HG03103 (cell line): ENCODE measurements around the gene KIAA2012.

Source experiments
- ATAC-seq: cut with Tn5 transposase; IDR thresholded peaks from one replicate; pipeline ENCODE4 v1.9.1; 2021; ENCODE audit warnings: low read depth; ENCODE audit not compliant: unreplicated experiment

The KIAA2012 gene

DNA sequence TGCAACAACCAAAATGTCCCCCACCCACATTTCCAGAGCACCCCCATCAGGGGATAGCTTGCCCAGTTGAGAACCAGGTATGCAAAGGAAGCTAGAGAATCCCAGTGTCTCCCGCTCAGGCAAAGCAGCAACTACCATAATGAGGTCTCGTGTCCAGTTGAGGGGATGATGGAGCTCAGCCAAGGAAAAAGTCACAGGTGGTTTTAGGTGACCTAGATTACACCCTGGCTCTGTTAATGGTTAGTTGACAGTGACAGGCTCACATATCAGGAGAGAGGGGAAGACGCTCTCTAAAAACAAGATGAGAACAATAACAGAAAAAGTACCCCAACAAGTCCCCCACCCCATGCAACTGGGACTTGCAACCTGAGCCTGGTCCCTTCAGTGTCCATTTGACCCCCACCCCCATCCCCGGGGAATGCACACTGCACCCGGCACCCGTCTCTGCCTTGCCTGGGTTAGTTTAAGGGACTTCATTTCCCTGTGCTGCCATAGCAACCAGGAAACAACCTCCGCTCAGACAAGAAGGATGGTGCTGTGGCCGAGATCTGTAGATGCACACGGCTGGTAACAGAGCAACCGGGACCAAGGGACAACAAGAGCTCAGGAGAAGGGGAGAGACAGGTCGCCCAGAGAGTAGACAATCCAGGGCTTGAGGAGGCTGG is at the start of gene KIAA2012:
Gene KIAA2012 (plus strand): TSS at position 519 of the 665 bp plus-strand sequence. CDS start 373 bp downstream, outside the sequence.
- ATAC-seq: no peak

DNA sequence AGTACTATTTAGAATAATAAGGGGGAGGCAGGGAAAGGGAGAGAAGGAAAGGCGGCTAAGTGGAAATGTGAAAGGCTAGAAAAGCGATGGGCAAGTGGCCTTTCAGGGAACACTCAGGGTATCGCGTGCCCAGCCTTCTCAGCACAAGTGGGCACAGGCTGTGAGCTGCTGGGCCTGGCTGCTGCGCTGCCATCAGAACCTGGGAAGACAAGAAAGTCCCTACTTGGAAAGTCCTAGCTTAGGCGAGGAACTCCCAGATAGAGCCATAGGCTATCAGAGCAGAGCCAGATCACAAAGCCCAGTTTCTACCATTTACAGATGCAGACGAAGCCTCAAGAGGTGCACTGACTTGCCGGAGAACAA is 49.2 kb upstream of the KIAA2012 start:
- ATAC-seq: no peak

DNA sequence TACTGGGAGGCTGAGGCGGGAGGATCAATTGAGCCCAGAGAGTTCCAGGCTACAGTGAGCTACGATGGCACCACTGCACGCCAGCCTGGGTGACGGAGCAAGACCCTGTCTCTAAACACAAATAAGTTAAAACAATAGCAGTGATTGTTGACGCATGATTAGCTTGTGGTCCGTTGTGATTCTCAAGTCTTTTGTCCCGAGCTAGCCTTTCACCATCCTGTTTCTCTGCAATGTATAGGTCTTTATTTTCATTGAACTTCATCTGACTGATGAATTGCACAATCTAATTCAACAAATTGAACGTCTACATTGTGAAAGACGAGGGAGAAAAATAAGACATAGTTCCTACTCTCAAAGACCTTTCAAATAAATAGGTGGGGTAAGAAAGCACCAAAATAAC is 48.2 kb upstream of the KIAA2012 start:
- no peak for ATAC-seq

DNA sequence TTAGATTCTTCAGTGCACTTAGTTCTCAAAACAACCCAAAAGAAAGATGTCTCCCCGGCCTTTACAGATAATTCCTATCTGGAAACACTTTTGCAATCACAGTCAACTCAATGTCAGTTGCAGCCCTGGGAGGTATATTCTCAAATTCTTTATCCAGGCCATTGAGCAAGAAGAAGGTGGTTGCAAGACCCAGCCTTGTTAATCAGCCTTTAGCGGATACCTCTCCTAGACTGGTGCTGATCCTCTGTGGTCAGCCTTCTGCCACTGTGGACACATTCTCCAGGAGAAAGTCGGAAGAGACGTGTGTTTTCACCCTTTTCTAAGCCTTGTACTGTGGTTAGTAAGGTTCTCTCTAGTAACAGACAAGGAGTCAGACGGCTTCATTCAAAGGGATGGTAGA is 47.2 kb upstream of the KIAA2012 start:
- ATAC-seq: no peak

DNA sequence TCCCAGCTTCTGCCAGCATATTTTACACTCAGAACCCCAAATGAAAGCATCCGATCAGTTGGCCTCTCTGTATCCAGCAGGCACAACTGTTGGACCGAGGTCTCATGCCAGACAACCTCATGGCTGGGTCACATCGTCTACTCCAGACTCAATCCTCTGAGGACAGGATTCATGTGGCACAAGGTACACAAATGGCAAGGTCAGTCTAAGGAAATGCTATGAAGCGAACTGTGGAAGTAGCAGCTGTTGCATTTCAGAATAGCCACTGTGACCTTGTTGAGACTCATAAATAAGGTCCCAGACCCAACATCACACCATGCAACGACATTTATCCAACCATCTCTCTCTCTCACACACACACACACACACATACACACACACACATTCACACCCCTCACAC is 46.5 kb upstream of the KIAA2012 start:
- no peak for ATAC-seq

DNA sequence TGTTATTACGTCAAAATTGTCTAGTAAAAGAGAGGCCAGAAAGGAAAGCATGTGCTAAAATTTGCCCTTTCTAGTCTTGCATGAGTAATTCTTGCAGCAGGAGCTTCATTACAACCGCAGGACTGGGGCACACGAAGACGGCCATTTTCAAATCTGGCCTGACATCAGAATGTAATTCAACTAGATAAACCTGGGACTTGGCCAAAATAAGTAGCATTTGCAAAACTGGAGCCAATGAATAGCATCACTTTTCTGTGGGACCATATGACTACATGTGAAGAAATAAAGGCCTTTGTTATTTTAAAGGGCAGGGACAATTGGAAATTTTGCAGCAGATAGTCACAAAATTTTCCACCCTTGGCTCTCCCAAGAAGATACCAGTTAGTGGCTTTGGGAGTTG is 42.4 kb upstream of the KIAA2012 start:
- no peak for ATAC-seq

DNA sequence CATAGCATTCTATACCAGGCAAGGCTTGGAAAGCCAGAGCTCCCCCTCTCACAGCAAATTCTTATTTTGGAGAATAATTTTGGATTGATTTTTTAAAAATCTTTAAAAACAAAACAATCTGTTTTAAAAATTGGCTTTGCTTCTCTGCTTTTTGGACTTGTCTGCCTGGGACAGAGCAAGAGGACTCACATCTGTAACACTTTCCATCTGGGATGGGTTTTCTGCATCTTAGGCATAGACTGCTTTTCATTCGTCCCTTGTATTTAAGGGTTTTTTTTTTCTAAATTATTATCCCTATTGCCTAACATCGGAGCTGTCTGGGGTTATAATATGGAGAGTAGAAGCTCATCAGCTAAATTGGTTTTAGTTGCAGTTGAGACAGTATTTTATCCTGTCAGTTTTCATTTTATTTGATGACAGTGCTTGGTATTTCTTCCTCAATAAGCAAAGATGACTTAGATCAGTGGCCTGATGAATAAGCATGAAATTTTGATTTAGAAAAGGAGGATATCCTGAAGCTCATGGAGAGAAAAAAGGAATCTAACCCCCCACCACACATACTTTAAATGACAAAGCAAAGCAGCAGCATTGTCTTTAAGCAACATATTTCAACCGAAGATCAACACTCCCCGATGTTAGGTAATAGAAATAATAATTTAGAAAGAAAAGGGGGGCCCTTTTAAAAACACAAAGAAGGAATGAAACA is 41.7 kb upstream of the KIAA2012 start:
- no peak for ATAC-seq

DNA sequence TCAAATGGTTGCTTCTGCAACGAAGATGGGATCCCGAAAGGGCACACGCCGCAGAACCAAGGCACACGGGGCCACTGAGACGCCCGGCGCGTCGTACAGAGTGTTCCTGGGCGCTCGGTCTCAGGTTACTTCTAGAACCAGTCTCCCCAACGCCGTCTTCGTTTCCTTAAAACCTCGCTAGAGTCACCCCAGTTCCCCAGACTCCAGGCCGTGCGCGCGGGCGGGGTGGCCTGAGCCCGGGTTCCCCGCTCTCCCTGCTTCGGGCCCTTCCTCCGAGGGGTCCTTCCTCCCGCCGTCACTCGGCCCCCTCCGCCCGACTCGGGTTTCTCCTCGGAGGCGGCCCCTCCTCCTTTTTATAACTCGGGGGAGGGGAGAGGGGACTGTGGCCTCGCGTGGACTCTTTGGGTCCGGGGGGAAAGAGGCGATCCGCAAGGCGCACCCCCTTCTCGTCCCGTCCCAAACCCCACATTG is 40.2 kb upstream of the KIAA2012 start:
- peak; percentile 8 for ATAC-seq

DNA sequence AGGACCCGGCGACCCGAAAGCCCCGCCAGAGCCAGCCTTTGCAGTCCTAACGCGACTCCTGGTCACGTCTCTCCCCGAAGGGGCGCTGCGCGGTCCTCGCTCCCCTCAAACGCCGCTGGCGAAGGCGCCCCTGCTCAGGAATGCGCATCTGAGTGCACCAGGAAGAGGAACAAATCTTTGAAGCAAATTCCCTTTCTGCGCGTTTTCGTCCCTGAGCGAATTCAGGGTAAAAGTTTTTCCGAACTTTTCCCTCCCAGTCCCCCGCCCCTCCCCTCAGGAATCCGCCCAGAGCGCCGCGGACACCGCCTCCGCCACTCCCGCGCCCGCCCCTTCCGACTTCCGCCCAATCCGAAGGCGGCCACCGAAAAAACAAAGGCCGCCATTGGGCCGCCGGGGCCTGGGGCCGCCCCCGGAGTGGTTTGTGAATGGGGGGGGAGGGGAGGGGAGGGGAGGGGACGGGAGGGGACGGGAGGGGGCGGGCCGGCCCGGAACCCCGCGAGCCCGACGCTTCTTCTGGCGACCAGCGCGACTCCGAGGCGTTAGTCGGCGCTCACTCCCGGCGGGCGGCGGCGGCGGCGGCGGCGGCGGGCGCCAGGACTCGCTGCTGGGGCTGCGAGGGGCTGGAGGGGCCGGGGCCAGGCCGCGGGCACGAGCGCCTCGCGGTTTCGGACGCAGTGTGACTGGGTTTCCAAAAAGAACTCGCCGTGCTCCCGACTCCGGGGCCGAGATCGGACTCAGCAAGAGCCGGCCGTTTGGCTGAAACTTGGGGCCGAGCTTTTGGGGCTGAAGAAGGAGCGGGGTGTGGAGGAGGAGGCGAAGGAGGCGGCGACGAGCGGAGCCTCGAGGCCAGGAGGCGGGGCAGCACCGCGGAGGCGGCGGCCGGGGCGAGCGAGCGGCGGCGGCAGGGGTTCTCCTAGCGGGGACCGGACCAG is 39.5 kb upstream of the KIAA2012 start, which contains the start of gene FZD7:
Gene FZD7 (plus strand): TSS at position 539 of the 932 bp plus-strand sequence. CDS start 793 bp downstream, outside the sequence.
- ATAC-seq: peak; percentile 62

DNA sequence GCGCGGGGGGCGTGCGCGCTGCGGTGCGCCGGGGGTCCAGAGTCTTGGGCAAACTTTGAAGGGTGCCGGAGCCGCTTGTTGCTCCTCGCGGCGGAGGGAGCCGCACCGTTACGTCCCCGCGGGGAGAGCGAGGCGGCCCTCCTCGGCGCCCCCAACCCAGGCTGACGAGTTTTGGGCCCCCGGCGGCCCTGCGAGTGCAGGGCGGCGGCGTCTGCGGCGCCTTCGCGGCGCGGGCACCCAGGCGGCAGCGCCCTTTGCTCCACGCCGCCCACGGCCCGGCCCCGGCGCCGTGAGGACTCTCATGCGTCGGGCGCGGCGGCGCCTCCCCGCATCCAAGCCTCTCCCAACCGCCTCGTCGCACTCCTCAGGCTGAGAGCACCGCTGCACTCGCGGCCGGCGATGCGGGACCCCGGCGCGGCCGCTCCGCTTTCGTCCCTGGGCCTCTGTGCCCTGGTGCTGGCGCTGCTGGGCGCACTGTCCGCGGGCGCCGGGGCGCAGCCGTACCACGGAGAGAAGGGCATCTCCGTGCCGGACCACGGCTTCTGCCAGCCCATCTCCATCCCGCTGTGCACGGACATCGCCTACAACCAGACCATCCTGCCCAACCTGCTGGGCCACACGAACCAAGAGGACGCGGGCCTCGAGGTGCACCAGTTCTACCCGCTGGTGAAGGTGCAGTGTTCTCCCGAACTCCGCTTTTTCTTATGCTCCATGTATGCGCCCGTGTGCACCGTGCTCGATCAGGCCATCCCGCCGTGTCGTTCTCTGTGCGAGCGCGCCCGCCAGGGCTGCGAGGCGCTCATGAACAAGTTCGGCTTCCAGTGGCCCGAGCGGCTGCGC is 38.6 kb upstream of the KIAA2012 start:
- peak; percentile 6 for ATAC-seq

DNA sequence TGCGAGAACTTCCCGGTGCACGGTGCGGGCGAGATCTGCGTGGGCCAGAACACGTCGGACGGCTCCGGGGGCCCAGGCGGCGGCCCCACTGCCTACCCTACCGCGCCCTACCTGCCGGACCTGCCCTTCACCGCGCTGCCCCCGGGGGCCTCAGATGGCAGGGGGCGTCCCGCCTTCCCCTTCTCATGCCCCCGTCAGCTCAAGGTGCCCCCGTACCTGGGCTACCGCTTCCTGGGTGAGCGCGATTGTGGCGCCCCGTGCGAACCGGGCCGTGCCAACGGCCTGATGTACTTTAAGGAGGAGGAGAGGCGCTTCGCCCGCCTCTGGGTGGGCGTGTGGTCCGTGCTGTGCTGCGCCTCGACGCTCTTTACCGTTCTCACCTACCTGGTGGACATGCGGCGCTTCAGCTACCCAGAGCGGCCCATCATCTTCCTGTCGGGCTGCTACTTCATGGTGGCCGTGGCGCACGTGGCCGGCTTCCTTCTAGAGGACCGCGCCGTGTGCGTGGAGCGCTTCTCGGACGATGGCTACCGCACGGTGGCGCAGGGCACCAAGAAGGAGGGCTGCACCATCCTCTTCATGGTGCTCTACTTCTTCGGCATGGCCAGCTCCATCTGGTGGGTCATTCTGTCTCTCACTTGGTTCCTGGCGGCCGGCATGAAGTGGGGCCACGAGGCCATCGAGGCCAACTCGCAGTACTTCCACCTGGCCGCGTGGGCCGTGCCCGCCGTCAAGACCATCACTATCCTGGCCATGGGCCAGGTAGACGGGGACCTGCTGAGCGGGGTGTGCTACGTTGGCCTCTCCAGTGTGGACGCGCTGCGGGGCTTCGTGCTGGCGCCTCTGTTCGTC is 37.7 kb upstream of the KIAA2012 start:
- ATAC-seq: no peak

DNA sequence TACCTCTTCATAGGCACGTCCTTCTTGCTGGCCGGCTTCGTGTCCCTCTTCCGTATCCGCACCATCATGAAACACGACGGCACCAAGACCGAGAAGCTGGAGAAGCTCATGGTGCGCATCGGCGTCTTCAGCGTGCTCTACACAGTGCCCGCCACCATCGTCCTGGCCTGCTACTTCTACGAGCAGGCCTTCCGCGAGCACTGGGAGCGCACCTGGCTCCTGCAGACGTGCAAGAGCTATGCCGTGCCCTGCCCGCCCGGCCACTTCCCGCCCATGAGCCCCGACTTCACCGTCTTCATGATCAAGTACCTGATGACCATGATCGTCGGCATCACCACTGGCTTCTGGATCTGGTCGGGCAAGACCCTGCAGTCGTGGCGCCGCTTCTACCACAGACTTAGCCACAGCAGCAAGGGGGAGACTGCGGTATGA is 37.1 kb upstream of the KIAA2012 start:
- ATAC-seq: no peak

DNA sequence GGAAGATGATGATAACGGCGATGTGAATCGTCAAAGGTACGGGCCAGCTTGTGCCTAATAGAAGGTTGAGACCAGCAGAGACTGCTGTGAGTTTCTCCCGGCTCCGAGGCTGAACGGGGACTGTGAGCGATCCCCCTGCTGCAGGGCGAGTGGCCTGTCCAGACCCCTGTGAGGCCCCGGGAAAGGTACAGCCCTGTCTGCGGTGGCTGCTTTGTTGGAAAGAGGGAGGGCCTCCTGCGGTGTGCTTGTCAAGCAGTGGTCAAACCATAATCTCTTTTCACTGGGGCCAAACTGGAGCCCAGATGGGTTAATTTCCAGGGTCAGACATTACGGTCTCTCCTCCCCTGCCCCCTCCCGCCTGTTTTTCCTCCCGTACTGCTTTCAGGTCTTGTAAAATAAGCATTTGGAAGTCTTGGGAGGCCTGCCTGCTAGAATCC is 36.4 kb upstream of the KIAA2012 start:
- ATAC-seq: no peak

DNA sequence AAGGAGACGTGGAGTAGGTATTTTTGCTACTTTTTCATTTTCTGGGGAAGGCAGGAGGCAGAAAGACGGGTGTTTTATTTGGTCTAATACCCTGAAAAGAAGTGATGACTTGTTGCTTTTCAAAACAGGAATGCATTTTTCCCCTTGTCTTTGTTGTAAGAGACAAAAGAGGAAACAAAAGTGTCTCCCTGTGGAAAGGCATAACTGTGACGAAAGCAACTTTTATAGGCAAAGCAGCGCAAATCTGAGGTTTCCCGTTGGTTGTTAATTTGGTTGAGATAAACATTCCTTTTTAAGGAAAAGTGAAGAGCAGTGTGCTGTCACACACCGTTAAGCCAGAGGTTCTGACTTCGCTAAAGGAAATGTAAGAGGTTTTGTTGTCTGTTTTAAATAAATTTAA is 36.0 kb upstream of the KIAA2012 start:
- ATAC-seq: no peak

DNA sequence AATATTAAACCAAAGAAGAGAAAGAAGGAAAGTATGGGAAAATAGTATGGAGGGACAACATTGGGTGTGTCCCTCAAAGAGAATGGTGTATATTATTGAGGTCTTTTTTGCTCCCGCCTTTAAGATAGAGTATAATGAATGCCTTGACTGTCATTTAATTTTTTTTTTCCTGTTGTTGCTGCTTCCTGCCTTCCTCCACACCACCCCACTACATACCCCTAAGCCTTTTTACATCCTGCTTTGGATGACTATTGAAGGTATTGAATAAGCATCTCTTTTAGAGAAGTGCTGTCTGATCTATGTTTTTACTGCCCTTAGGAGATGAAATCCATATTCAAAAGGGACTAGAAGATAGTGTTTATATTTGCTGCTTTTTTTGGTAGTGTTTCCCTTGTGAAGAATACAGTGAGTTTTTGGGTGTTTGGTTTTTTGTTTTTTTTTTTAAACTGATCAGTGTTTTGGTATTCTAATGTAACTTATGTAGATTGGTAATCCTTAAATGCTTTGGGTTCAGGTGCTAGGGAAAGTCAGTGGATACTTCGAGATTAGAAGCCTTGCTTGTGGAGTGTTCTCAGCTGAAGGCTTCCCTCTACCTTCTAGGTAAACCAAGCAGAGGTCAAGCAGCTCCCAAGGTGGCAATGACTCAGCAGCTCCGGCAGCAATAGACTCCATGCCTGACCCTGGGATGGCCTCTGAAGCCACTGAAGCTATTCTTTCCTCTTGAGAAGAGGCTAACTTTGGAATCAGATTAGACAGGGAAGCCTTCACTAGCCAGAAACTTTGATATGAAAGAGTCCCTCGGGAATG is 34.4 kb upstream of the KIAA2012 start:
- ATAC-seq: no peak

DNA sequence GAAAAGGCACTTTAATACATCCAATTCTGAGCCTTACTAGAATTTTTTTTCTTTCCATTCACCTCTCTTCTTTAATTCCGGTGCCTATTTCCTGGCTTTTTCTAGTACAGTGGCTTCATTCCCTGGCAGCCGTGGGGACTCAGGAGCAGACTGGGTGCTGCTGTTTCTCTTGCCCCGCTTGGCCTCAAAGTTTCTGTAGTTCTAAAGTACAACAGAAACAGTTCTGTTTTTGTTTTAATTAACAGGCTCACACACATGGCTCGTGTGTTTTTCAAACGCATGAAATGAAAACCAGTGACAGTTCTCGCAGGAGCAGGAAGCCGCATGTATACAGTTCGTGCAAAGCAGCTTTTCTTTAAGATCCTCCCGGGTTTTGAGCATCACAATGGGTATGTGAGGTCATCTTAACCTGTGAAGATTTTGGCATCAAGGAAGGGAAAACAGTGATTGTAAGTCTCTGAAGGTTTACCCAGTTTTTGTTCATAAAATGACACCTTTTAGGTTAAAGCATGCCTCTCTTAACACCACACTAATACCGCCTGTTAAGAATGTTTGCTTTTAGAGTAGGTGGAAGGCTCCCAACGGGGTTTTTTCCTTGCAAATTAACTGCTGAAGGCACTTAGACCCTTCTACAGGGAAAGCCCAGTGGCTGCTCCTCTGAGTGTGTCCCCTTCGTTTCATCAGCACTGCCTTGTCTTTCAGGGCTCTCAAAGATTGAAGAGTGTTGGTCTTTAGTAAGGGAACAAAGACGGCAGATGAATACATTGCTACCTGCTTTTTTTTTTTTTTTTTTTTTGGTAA is 33.6 kb upstream of the KIAA2012 start:
- ATAC-seq: no peak

DNA sequence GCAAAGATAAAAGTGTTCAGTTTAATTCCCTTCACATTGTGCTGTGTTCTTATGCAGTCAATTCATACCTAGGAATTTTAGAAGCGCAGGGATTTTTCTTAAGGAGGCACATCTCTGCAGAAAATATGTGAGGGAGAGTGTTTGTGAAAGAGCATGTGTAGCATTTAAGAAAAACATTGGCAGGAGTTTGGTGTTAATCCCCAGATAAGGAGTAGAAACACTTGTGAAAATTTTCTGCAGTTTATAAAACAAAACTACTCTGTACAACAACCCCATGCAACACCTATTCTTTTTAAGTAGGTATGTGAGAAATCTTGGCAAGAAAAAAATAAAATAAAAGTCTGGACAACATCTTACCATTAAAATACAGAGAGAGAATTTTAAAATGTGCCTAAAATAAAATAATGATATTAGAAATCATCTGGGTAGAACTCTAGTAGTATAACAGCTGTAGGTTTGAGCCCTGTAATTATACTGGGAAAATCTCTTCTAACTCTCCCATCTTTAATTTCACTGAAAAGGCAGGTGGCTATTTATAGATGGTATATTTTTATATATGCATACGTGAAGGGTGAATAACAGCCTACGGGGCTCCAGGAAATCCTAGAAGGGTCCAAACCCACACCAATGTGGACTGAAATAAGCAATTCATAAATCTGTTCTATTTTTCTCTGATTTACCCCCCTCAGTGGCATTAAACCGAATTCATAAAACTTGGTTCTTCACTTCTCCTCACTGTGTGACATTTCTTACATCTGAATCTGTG is 32.8 kb upstream of the KIAA2012 start:
- ATAC-seq: no peak
